ENCODE measurements around the gene CCL28. TPM values are rescaled to one million over a fixed set of nuclear protein-coding genes. Genes with fewer than 3 reads are reported as not detected.

CCL28 gene
- total RNA-seq, 1 experiment from 2014 or later = 1.4 TPM

- ChIA-PET POLR2A (no interaction called here), CTCF (no interaction called here)
- ATAC-seq = no peak
- Mint-ChIP-seq H3K4me1 (no peaks in the 10 kb centered on the region), H3K27ac (no peak overlapping the region), H3K27me3 (ENCODE audit: low read depth) (peaks cover 3% of the 10 kb centered on the region), H3K4me3 (no peak overlapping the region), H3K9me3 (peaks cover 47% of the 10 kb centered on the region), H3K36me3 (peaks cover 22% of the 10 kb centered on the region)
- DNase-seq (ENCODE audit: low spot score) = no peak
- TF ChIP-seq ELF4 (CRISPR knock-in tag; IDR thresholded peaks at IDR 0.05; ENCODE audit: low read depth) (no peak), IRF2 (CRISPR knock-in tag; IDR thresholded peaks at IDR 0.05; ENCODE audit: borderline replicate concordance, low read depth) (no peak), PRDM15 (CRISPR knock-in tag; IDR thresholded peaks at IDR 0.05) (no peak), TP53 (CRISPR knock-in tag; IDR thresholded peaks at IDR 0.05) (no peak), ATF2 (CRISPR knock-in tag; IDR thresholded peaks at IDR 0.05; ENCODE audit: borderline replicate concordance, low read depth) (no peak), ZBTB21 (CRISPR knock-in tag; IDR thresholded peaks at IDR 0.05; ENCODE audit: borderline replicate concordance) (no peak), ZNF232 (CRISPR knock-in tag; IDR thresholded peaks at IDR 0.05) (no peak), USF1 (CRISPR knock-in tag; IDR thresholded peaks at IDR 0.05) (no peak), FOXP1 (CRISPR knock-in tag; IDR thresholded peaks at IDR 0.05; ENCODE audit: borderline replicate concordance) (no peak), SMAD3 (CRISPR knock-in tag; IDR thresholded peaks at IDR 0.05; ENCODE audit: borderline replicate concordance) (no peak)
These were observed 55.1 kb downstream of the CCL28 start for GRCh38 chr5:43357067-43357466.

GRCh38 chr5:43354774-43355173 is 57.4 kb downstream of the CCL28 start:
- Mint-ChIP-seq H3K27me3 (ENCODE audit: low read depth) (peaks cover 3% of the 10 kb centered on the region; the same call in 1 of the 2 replicates), H3K36me3 (peaks cover 9% of the 10 kb centered on the region), H3K4me1 (no peaks in the 10 kb centered on the region), H3K9me3 (peaks cover 27% of the 10 kb centered on the region), H3K27ac (no peak overlapping the region), H3K4me3 (no peak overlapping the region)
- ChIA-PET CTCF (no interaction called here), POLR2A (no interaction called here)
- ATAC-seq (no peak), DNase-seq (ENCODE audit: low spot score) (no peak)
- TF ChIP-seq ATF1 (CRISPR knock-in tag; IDR thresholded peaks at IDR 0.05) = no peak
- TF ChIP-seq AFF4 (CRISPR knock-in tag; IDR thresholded peaks at IDR 0.05; ENCODE audit: borderline replicate concordance) = no peak
- no peak for TF ChIP-seq FOXP4 (CRISPR knock-in tag; IDR thresholded peaks at IDR 0.05)
- TF ChIP-seq MAX (CRISPR knock-in tag; IDR thresholded peaks at IDR 0.05) = no peak
- no peak for TF ChIP-seq JUN (CRISPR knock-in tag; IDR thresholded peaks at IDR 0.05)
- TF ChIP-seq E2F4 (CRISPR knock-in tag; IDR thresholded peaks at IDR 0.05; ENCODE audit: borderline replicate concordance, low read depth) = no peak
- TF ChIP-seq PRRX2 (CRISPR knock-in tag; IDR thresholded peaks at IDR 0.05) = no peak
- no peak for TF ChIP-seq STAT6 (CRISPR knock-in tag; conservative IDR thresholded peaks at IDR 0.05; ENCODE audit: low read depth)

Data from WTC11 (cell line).